ENCODE measurements around the gene SUPT16H.

- TF ChIP-seq, protein P1, sequence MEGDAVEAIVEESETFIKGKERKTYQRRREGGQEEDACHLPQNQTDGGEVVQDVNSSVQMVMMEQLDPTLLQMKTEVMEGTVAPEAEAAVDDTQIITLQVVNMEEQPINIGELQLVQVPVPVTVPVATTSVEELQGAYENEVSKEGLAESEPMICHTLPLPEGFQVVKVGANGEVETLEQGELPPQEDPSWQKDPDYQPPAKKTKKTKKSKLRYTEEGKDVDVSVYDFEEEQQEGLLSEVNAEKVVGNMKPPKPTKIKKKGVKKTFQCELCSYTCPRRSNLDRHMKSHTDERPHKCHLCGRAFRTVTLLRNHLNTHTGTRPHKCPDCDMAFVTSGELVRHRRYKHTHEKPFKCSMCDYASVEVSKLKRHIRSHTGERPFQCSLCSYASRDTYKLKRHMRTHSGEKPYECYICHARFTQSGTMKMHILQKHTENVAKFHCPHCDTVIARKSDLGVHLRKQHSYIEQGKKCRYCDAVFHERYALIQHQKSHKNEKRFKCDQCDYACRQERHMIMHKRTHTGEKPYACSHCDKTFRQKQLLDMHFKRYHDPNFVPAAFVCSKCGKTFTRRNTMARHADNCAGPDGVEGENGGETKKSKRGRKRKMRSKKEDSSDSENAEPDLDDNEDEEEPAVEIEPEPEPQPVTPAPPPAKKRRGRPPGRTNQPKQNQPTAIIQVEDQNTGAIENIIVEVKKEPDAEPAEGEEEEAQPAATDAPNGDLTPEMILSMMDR (IDR thresholded peaks at IDR 0.05), result no peak
- TF ChIP-seq POLR2A (IDR thresholded peaks at IDR 0.05) (no peak), EP300 (IDR thresholded peaks at IDR 0.05) (no peak)
These were observed 76.2 kb downstream of the SUPT16H start for GRCh38 chr14:21307637-21308036.

Data from ovary (tissue), 3 donors.